ENCODE results near the gene ZBTB16. TPM values are rescaled to one million over a fixed set of nuclear protein-coding genes. Genes with fewer than 3 reads are reported as not detected.

ZBTB16 gene
- total and polyA plus RNA-seq, 4 donors: 21.4 to 224 (median 102) TPM

DNA sequence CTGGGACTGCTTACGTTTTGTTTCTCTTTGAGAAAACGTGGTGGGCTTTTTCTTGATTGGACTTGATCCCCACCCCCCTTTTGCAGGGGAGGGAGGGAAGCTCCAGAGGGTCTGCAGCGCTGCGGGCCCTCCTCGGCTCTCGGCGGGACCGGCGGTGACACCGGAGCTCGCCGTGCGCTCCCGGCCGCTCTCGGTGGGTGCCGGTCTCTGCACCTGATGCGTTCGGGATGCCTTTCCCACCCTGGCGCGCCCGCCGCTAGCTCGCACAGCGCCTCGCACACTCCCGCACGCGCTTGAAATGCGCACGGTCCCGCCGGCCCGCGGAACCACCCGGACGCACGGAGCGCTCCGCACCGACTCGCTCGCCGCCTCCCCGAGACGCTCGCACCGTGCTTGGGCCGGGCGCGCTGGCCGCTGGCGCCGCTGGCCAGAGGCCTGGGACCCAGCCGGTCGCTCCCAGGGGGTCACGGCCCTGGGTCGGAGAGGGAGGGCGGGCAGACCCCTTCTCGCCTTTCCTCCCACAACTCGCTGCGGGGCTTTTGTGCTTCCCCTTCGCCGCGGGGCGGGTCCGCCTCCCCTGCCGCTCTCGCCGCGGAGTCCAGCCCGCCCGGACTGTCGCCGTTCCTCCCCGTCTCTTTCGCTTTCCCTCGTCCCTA is 1.0 kb downstream of the ZBTB16 start:
- ATAC-seq (ENCODE audit: insufficient read depth, low FRiP score): peak; percentile 21

GRCh38 chr11:114061048-114061680 is 1.7 kb downstream of the ZBTB16 start:
- H3K9me3 ChIP-seq (ENCODE audit: control insufficient read depth in 4 of 4, insufficient read depth in 3 of 4, low read length in 3 of 4): no peaks in the 10 kb centered on the region
- ATAC-seq (ENCODE audit: insufficient read depth, low FRiP score) (peak; percentile 4), DNase-seq (peak; percentile 37 to 62 (median 55))
- peaks cover 0 to 21% (median 17%) of the 10 kb centered on the region in 5 donors for H3K4me1 ChIP-seq (ENCODE audit: control insufficient read depth in 5 of 5, insufficient read depth in 5 of 5, low read length in 5 of 5)
- H3K27ac ChIP-seq (ENCODE audit: low read depth in 1 of 2, low read length in 1 of 2): peak overlapping the region; percentile 93 to 99
- peak overlapping the region; percentile 80 for H3K4me3 ChIP-seq
- H3K9ac ChIP-seq (ENCODE audit: insufficient read depth in 1 of 2, low read length in 2 of 2): peak overlapping the region in 1 of 2 donors; percentile 50
- 1% methylated on average over 44 to 45 of the region's 45 CpGs for WGBS, 2 donors
- TF ChIP-seq CTCF (IDR thresholded peaks at IDR 0.05; ENCODE audit: control extremely low read depth, extremely low read depth): no peak
- H3K36me3 ChIP-seq (ENCODE audit: control insufficient read depth in 4 of 4, insufficient read depth in 4 of 4, low read length in 4 of 4): peaks cover 2 to 26% (median 13%) of the 10 kb centered on the region in 4 donors
- peaks cover 0 to 41% (median 35%) of the 10 kb centered on the region in 3 donors for H3K27me3 ChIP-seq (ENCODE audit: control insufficient read depth in 3 of 3, insufficient read depth in 3 of 3, low read length in 2 of 3)

More for the DNA sequence above, 1.0 kb downstream of the ZBTB16 start:
- Histone ChIP-seq H3K36me3 (ENCODE audit: control insufficient read depth in 4 of 4, insufficient read depth in 4 of 4, low read length in 4 of 4) (peaks cover 2 to 22% (median 10%) of the 10 kb centered on the region in 4 donors), H3K4me3 (peak overlapping the region; percentile 80), H3K27me3 (ENCODE audit: control insufficient read depth in 3 of 3, insufficient read depth in 3 of 3, low read length in 2 of 3) (peaks cover 0 to 41% (median 35%) of the 10 kb centered on the region in 3 donors), H3K4me1 (ENCODE audit: control insufficient read depth in 5 of 5, insufficient read depth in 5 of 5, low read length in 5 of 5) (peaks cover 0 to 17% (median 16%) of the 10 kb centered on the region in 5 donors), H3K27ac (ENCODE audit: low read depth in 1 of 2, low read length in 1 of 2) (peak overlapping the region; percentile 93 to 99), H3K9me3 (ENCODE audit: control insufficient read depth in 4 of 4, insufficient read depth in 3 of 4, low read length in 3 of 4) (no peaks in the 10 kb centered on the region), H3K9ac (ENCODE audit: insufficient read depth in 1 of 2, low read length in 2 of 2) (peak overlapping the region in 1 of 2 donors; percentile 16)
- 0 to 1% methylated on average over 57 to 78 of the region's 78 CpGs for WGBS, 2 donors
- DNase-seq: peak; percentile 39 to 64 (median 62)
- no peak for TF ChIP-seq CTCF (IDR thresholded peaks at IDR 0.05; ENCODE audit: control extremely low read depth, extremely low read depth)

DNA sequence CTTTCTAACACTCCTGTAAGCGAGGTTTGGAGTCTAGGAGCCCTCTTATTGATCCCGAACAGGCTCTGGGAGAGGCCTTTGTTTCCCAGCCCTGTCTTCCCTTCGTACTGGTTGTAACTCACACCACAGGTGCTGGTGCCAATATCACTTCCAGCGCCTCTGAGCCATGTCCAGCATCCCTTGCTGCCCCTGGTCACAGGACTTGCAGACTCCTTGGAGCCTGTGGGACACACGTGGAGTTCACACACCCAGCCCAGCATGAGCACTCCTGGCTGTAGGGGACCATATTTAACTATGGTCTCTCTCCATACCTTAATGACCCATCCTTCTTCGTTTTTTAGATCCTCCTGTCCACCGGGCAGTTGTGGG is 2.2 kb downstream of the ZBTB16 start:
- Histone ChIP-seq H3K4me3 (peak overlapping the region; percentile 80), H3K27ac (ENCODE audit: low read depth in 1 of 2, low read length in 1 of 2) (peak overlapping the region; percentile 93 to 99), H3K36me3 (ENCODE audit: control insufficient read depth in 4 of 4, insufficient read depth in 4 of 4, low read length in 4 of 4) (peaks cover 2 to 26% (median 15%) of the 10 kb centered on the region in 4 donors), H3K4me1 (ENCODE audit: control insufficient read depth in 5 of 5, insufficient read depth in 5 of 5, low read length in 5 of 5) (peaks cover 0 to 20% (median 17%) of the 10 kb centered on the region in 5 donors), H3K27me3 (ENCODE audit: control insufficient read depth in 3 of 3, insufficient read depth in 3 of 3, low read length in 2 of 3) (peaks cover 0 to 39% (median 34%) of the 10 kb centered on the region in 3 donors), H3K9ac (ENCODE audit: insufficient read depth in 1 of 2, low read length in 2 of 2) (peak overlapping the region in 1 of 2 donors; percentile 0), H3K9me3 (ENCODE audit: control insufficient read depth in 4 of 4, insufficient read depth in 3 of 4, low read length in 3 of 4) (no peaks in the 10 kb centered on the region)
- no peak for DNase-seq
- no peak for TF ChIP-seq CTCF (IDR thresholded peaks at IDR 0.05; ENCODE audit: control extremely low read depth, extremely low read depth)
- no peak for ATAC-seq (ENCODE audit: insufficient read depth, low FRiP score)
- 28 to 34% methylated on average over 7 of the region's 7 CpGs for WGBS, 2 donors
